ENCODE measurements around the gene FXYD3.

DNA sequence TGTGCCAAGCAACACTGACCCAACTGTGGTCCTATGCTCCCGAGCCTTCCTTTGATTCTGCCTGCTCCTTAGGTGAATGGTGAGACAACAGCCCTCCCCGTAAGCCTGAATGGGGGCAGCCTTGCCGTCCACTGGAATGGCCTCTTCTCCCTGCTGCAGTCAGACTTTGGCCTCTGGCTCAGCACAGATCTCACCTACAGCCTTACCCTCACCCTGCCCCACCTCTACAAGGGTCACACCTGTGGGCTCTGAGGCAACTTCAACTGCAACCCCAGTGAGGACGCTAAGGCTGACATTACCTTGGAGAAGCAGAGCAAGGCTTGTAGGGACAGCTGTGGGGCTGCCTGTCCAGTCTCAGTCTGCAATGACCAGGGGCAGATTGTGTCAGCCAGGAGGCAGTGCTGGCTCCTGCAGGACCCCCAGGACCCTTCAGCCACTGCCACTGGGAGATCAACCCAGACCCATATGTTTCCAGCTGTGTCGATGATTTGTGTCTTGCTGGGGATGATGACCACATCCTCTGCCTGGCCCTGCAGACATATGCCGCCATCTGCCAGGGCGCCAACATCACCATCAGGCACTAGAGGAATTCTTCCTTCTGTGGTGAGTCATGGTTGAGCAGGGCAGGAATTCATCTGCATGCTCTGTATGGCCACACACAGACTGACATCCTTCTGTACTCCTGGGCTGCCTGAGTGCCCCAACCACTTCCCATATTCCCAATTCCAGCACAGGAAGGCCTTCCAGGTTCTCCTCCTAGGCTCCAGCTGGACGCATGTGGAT lies 27.3 kb upstream of the FXYD3 start:
- TF ChIP-seq, protein P1, sequence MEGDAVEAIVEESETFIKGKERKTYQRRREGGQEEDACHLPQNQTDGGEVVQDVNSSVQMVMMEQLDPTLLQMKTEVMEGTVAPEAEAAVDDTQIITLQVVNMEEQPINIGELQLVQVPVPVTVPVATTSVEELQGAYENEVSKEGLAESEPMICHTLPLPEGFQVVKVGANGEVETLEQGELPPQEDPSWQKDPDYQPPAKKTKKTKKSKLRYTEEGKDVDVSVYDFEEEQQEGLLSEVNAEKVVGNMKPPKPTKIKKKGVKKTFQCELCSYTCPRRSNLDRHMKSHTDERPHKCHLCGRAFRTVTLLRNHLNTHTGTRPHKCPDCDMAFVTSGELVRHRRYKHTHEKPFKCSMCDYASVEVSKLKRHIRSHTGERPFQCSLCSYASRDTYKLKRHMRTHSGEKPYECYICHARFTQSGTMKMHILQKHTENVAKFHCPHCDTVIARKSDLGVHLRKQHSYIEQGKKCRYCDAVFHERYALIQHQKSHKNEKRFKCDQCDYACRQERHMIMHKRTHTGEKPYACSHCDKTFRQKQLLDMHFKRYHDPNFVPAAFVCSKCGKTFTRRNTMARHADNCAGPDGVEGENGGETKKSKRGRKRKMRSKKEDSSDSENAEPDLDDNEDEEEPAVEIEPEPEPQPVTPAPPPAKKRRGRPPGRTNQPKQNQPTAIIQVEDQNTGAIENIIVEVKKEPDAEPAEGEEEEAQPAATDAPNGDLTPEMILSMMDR (IDR thresholded peaks at IDR 0.05; ENCODE audit: poor library complexity, severe bottlenecking) = no peak
- TF ChIP-seq POLR2AphosphoS5 (IDR thresholded peaks at IDR 0.05) (no peak), EZH2 (IDR thresholded peaks at IDR 0.05; ENCODE audit: borderline replicate concordance, insufficient read depth, low read length, poor library complexity, severe bottlenecking) (no peak), TAF1 (IDR thresholded peaks at IDR 0.05; ENCODE audit: low read depth) (no peak)
- TF ChIP-seq, protein P2, sequence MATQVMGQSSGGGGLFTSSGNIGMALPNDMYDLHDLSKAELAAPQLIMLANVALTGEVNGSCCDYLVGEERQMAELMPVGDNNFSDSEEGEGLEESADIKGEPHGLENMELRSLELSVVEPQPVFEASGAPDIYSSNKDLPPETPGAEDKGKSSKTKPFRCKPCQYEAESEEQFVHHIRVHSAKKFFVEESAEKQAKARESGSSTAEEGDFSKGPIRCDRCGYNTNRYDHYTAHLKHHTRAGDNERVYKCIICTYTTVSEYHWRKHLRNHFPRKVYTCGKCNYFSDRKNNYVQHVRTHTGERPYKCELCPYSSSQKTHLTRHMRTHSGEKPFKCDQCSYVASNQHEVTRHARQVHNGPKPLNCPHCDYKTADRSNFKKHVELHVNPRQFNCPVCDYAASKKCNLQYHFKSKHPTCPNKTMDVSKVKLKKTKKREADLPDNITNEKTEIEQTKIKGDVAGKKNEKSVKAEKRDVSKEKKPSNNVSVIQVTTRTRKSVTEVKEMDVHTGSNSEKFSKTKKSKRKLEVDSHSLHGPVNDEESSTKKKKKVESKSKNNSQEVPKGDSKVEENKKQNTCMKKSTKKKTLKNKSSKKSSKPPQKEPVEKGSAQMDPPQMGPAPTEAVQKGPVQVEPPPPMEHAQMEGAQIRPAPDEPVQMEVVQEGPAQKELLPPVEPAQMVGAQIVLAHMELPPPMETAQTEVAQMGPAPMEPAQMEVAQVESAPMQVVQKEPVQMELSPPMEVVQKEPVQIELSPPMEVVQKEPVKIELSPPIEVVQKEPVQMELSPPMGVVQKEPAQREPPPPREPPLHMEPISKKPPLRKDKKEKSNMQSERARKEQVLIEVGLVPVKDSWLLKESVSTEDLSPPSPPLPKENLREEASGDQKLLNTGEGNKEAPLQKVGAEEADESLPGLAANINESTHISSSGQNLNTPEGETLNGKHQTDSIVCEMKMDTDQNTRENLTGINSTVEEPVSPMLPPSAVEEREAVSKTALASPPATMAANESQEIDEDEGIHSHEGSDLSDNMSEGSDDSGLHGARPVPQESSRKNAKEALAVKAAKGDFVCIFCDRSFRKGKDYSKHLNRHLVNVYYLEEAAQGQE (IDR thresholded peaks at IDR 0.05; ENCODE audit: borderline replicate concordance) = no peak
